ENCODE measurements around the gene ZBTB12. TPM values are rescaled to one million over a fixed set of nuclear protein-coding genes. Genes with fewer than 3 reads are reported as not detected.

The ZBTB12 gene
- total and polyA plus RNA-seq, 3 experiments from 2014 or later = 3.5 to 4.3 TPM; not detected in 1

DNA sequence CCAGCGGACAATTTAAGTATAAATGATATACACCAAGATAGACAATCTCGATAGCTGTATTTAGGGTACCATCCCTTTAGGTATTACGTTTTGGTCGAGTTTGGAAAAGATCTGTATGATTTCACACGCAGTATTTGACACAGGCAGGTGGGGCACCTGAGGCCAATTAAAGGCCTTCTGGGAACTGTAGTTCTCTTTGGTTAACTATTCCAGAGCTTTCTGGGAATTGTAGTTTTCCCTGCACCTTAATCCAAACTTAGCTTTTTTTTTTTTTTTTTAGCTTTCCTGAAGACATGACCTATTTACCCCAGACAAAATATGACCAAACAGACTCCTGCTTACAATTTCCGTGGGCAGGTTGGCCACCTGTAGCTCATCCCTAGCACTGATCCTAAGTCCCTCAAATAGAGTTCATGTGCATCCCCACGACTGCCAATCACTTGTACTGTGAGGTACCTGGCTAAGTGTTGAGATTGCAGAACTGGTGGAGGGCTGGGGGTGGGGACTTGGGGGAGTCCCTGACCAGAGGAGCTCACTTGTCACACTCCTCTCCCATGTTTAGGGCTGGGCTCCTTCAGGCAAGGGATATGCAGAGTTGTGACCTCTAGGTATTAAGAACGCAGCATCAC lies 3.4 kb downstream of the ZBTB12 start:
- H3K4me1 Mint-ChIP-seq = peaks cover 30 to 52% (median 44%) of the 10 kb centered on the region in 3 donors
- DNase-seq = peak in 2 of 5 donors; percentile 58 to 70
- H3K27me3 Mint-ChIP-seq = no peaks in the 10 kb centered on the region
- ChIA-PET POLR2A (interaction anchor here (0.6 to 1.9 kb wide), 9 partner anchors 11 to 1675 kb away, joined by 4 to 13 read pairs (median 6); partner anchors contain the start of gene NEU1), CTCF (interaction anchor here (0.7 to 2.4 kb wide), 7 partner anchors 10 to 312 kb away, joined by 3 to 11 read pairs (median 5); partner anchors contain the start of genes LST1 and SKIC2)
- H3K9me3 ChIP-seq (ENCODE audit: low read length) = no peaks in the 10 kb centered on the region
- H3K4me3 ChIP-seq (ENCODE audit: low read length) = peak overlapping the region; percentile 94
- H3K9me3 Mint-ChIP-seq = no peaks in the 10 kb centered on the region
- peaks cover 0 to 34% (median 4%) of the 10 kb centered on the region in 3 donors for H3K36me3 Mint-ChIP-seq
- H3K27ac ChIP-seq (ENCODE audit: low read depth, low read length) = peak overlapping the region; percentile 82
- H3K27ac Mint-ChIP-seq = peak overlapping the region; percentile 92 to 98 (median 95)
- no peaks in the 10 kb centered on the region for H3K27me3 ChIP-seq (ENCODE audit: insufficient read depth, low read length, poor library complexity, severe bottlenecking)
- peaks cover 41% of the 10 kb centered on the region for H3K4me1 ChIP-seq (ENCODE audit: insufficient read depth, low read length)
- H3K4me3 Mint-ChIP-seq = peak overlapping the region; percentile 91 to 99 (median 97)
- H3K36me3 ChIP-seq (ENCODE audit: insufficient read depth, low read length) = peaks cover 2% of the 10 kb centered on the region

DNA sequence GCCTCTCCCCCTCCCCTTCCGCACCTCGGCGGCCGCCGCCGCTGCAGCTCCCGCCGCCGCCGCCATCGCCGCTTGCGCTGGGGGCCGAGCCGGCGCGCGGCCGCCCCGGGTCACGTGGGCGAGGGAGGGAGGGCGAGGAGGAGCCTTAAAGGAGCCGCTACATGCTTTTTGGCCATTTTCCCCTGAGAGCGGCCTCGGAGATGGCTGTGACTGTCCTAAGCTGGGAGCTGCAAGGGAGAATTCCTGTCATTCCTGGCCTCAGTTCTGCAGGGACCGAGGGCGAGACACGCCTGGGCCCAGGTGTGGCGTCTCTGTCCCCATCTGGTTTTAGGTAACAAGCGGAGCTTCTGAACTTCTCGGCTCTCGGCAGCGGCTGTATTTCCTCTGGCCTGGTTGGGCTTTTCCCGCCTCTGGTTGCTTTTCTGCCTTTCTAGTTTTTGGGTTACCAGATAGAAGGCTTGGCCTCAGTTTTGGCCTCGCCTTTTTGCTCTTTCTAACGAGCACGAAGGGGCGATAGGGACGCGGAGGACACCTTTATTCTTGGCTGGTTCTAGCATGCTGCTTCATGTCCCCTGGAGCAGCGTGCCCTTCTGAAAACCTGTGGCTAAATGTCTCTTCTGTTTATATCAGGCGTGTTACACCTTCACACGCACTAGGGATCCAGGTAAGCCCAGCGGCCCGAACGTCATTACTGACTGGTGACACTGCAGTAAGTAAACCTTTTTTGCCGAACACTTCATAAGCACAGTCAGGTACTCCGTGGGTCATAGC lies 4.1 kb downstream of the ZBTB12 start, which contains the start of gene EHMT2:
EHMT2 (minus strand) TSS at position 87 of the 771 bp plus-strand sequence; CDS start at position 66, 21 bp downstream.
- Histone ChIP-seq H3K9me3 (ENCODE audit: low read length) (no peaks in the 10 kb centered on the region), H3K27ac (ENCODE audit: low read depth, low read length) (peak within 1 kb of the TSS; percentile 82), H3K4me1 (ENCODE audit: insufficient read depth, low read length) (peaks cover 39% of the 10 kb centered on the region), H3K27me3 (ENCODE audit: insufficient read depth, low read length, poor library complexity, severe bottlenecking) (no peaks in the 10 kb centered on the region), H3K36me3 (ENCODE audit: insufficient read depth, low read length) (peaks cover 8% of the 10 kb centered on the region), H3K4me3 (ENCODE audit: low read length) (peak within 1 kb of the TSS; percentile 94)
- POLR2A ChIA-PET = interaction anchor here (0.6 to 1.9 kb wide), 10 partner anchors 10 to 1676 kb away, joined by 3 to 13 read pairs (median 6); partner anchors contain the start of genes DDX39B and NEU1
- H3K36me3 Mint-ChIP-seq = peaks cover 0 to 41% (median 4%) of the 10 kb centered on the region in 3 donors
- CTCF ChIA-PET = interaction anchor here (0.8 to 2.4 kb wide), 7 partner anchors 9 to 311 kb away, joined by 3 to 11 read pairs (median 3); partner anchors contain the start of genes LST1, NEU1 and SKIC2
- H3K27me3 Mint-ChIP-seq = no peaks in the 10 kb centered on the region
- H3K4me3 Mint-ChIP-seq = peak within 1 kb of the TSS; percentile 91 to 99 (median 97)
- no peaks in the 10 kb centered on the region for H3K9me3 Mint-ChIP-seq
- peak within 1 kb of the TSS; percentile 92 to 98 (median 96) for H3K27ac Mint-ChIP-seq
- peak; percentile 79 to 89 (median 81) for DNase-seq
- H3K4me1 Mint-ChIP-seq = peaks cover 27 to 48% (median 39%) of the 10 kb centered on the region in 3 donors

DNA sequence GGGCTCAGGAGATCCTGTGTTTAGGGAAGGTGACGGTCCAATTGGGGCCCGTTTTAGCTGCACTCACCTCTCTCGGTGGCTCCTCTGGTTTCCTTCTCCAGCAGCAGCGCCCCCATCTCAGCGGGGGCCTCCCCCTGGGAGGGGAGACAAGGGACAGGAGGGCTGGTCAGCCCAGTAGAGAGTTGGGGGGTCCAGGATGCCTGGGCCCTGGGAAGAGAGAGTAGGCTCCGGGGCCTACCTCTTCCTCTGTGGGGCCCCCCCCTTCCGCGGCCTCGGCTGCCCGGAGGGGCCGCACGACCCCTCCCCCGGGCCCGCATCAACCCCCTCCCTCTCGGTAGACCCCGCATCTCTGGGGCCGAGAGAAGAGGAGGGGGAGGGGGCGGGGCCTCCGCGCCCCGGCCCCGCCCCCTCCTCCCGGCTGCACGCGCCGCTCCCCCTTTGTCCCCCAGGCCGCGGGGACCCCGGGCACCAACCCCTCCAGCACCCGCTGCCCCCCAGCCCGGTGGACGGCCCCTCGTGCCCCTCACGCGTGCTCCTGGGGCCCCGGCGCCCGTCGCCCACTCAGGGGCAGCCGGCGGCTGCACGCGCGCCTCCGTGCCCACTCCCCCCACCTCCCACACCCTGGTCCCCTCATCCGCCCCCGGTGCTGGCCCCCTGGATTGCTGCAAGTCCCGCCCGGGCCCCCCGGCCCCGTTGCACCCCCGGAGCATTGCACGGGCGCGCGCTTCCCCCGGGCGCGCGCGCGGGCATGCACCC lies 4.9 kb downstream of the ZBTB12 start:
- POLR2A ChIA-PET = interaction anchor here (1.2 to 1.9 kb wide), 4 partner anchors 9 to 356 kb away, joined by 3 to 9 read pairs (median 6); partner anchors contain the start of gene DDX39B
- CTCF ChIA-PET = interaction anchor here (1.3 to 2.4 kb wide), 6 partner anchors 8 to 311 kb away, joined by 3 to 11 read pairs (median 4); partner anchors contain the start of genes LST1 and NEU1

DNA sequence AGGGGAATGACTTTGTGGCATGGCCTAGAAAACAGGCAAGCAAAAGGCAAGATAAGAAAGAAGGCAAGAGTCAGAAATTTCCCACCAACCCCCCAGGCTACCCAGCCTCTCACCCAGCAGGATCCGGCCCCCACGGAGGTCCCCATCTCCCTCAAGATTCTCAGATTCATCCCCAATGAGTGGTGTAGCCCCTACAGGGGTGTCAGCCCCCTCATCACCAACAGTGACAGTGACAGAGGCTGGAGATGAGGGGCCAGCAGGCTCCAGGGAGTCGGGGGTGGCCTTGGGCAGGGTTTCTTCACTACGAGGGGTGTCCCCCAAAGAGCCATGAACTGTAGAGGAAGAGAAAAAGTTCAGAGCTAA lies 5.4 kb downstream of the ZBTB12 start:
- ChIA-PET POLR2A (no interaction called here), CTCF (interaction anchor here (1.3 to 2.4 kb wide), 2 partner anchors 34 to 310 kb away, joined by 3 to 5 read pairs; partner anchors contain the start of genes LST1 and NEU1)
- Mint-ChIP-seq H3K4me3 (peak overlapping the region; percentile 76 to 93 (median 84)), H3K27me3 (no peaks in the 10 kb centered on the region), H3K4me1 (peaks cover 22 to 42% (median 34%) of the 10 kb centered on the region in 3 donors), H3K36me3 (peaks cover 0 to 53% (median 4%) of the 10 kb centered on the region in 3 donors), H3K27ac (peak overlapping the region; percentile 70 to 98 (median 90)), H3K9me3 (no peaks in the 10 kb centered on the region)
- Histone ChIP-seq H3K9me3 (ENCODE audit: low read length) (no peaks in the 10 kb centered on the region), H3K27ac (ENCODE audit: low read depth, low read length) (peak overlapping the region; percentile 67), H3K4me1 (ENCODE audit: insufficient read depth, low read length) (peaks cover 34% of the 10 kb centered on the region), H3K4me3 (ENCODE audit: low read length) (peak overlapping the region; percentile 34), H3K27me3 (ENCODE audit: insufficient read depth, low read length, poor library complexity, severe bottlenecking) (no peaks in the 10 kb centered on the region), H3K36me3 (ENCODE audit: insufficient read depth, low read length) (peaks cover 12% of the 10 kb centered on the region)
- no peak for DNase-seq

More for the DNA sequence above, 4.9 kb downstream of the ZBTB12 start:
- Histone ChIP-seq H3K4me1 (ENCODE audit: insufficient read depth, low read length) (peaks cover 34% of the 10 kb centered on the region), H3K36me3 (ENCODE audit: insufficient read depth, low read length) (peaks cover 12% of the 10 kb centered on the region), H3K4me3 (ENCODE audit: low read length) (peak overlapping the region; percentile 94), H3K9me3 (ENCODE audit: low read length) (no peaks in the 10 kb centered on the region), H3K27me3 (ENCODE audit: insufficient read depth, low read length, poor library complexity, severe bottlenecking) (no peaks in the 10 kb centered on the region), H3K27ac (ENCODE audit: low read depth, low read length) (peak overlapping the region; percentile 67)
- H3K4me1 Mint-ChIP-seq = peaks cover 22 to 42% (median 34%) of the 10 kb centered on the region in 3 donors
- H3K27ac Mint-ChIP-seq = peak overlapping the region; percentile 79 to 98 (median 91)
- peak overlapping the region; percentile 83 to 98 (median 93) for H3K4me3 Mint-ChIP-seq
- no peaks in the 10 kb centered on the region for H3K27me3 Mint-ChIP-seq
- H3K9me3 Mint-ChIP-seq = no peaks in the 10 kb centered on the region
- H3K36me3 Mint-ChIP-seq = peaks cover 0 to 49% (median 4%) of the 10 kb centered on the region in 3 donors
- peak in 3 of 5 donors; percentile 18 to 48 (median 25) for DNase-seq

DNA sequence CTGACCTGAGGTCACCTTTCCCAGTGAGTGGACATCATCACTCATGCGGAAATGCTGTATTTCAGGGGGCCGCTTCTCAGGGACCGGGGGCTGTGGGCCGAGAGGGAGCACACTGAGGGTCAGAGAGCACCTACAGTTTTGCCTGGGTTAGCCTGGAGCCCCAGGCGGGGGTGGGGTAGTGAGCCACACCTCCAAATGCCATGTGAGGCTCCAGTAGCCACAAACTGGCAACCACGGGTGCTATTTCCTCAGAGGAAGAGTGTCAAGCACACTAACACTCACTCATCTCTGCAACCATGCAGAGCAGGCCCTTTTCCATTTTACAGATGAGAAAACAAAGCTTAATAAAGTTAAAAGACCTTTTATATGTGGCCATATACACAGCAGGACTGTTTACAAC lies 9.1 kb downstream of the ZBTB12 start:
- H3K4me3 Mint-ChIP-seq = peak overlapping the region in 1 of 7 donors; percentile 20
- Histone ChIP-seq H3K4me3 (ENCODE audit: low read length) (no peak overlapping the region), H3K36me3 (ENCODE audit: insufficient read depth, low read length) (peaks cover 30% of the 10 kb centered on the region), H3K9me3 (ENCODE audit: low read length) (no peaks in the 10 kb centered on the region), H3K27ac (ENCODE audit: low read depth, low read length) (no peak overlapping the region), H3K27me3 (ENCODE audit: insufficient read depth, low read length, poor library complexity, severe bottlenecking) (no peaks in the 10 kb centered on the region), H3K4me1 (ENCODE audit: insufficient read depth, low read length) (peaks cover 9% of the 10 kb centered on the region)
- POLR2A ChIA-PET = no interaction called here
- H3K4me1 Mint-ChIP-seq = peaks cover 10 to 13% (median 12%) of the 10 kb centered on the region in 3 donors
- H3K36me3 Mint-ChIP-seq = peaks cover 0 to 74% (median 9%) of the 10 kb centered on the region in 3 donors
- peak overlapping the region in 2 of 8 donors; percentile 36 to 39 for H3K27ac Mint-ChIP-seq
- no peak for DNase-seq
- CTCF ChIA-PET = interaction anchor here (2.2 kb wide), 1 partner anchor 30 kb away, joined by 7 read pairs; the partner anchor contains the start of gene NEU1
- no peaks in the 10 kb centered on the region for H3K9me3 Mint-ChIP-seq
- H3K27me3 Mint-ChIP-seq = no peaks in the 10 kb centered on the region

DNA sequence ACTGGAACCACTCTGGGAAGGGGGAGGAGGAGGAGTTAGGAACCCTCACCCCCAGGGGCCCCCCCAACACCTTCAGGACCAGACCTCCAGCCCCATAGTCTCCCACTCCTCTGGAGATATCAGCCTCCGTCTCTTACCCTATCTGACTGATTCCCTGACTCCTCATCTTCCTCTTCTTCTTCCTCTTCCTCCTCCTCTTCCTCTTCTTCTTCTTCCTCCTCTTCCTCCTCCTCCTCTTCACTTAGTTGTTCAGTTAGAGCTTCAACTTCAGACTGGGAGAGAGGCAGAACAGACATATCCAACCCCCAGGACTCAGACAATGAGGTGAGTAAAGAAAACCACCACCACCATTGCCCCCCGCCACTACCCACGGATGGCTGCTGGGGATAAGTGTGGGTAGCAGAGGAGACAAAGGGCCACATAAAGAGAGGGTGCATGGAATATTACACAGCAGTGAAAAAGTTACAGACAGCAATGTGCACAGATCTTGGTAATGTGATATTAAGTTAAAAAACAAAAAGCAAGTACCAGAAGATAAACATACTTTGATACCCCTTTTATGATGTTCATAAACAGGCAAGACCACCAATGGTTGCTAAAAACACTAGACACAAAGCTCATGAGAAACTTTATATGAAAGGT lies 12.4 kb downstream of the ZBTB12 start:
- Mint-ChIP-seq H3K27ac (peak overlapping the region in 1 of 8 donors; percentile 63), H3K9me3 (no peaks in the 10 kb centered on the region), H3K36me3 (peaks cover 4 to 86% (median 15%) of the 10 kb centered on the region in 3 donors), H3K4me3 (peak overlapping the region in 1 of 7 donors; percentile 71), H3K27me3 (no peaks in the 10 kb centered on the region), H3K4me1 (peaks cover 0 to 3% (median 0%) of the 10 kb centered on the region in 3 donors)
- DNase-seq = no peak
- POLR2A ChIA-PET = interaction anchor here (0.6 kb wide), 1 partner anchor 33 kb away, joined by 5 read pairs; no protein-coding TSS in a partner anchor
- Histone ChIP-seq H3K4me1 (ENCODE audit: insufficient read depth, low read length) (no peaks in the 10 kb centered on the region), H3K27me3 (ENCODE audit: insufficient read depth, low read length, poor library complexity, severe bottlenecking) (no peaks in the 10 kb centered on the region), H3K4me3 (ENCODE audit: low read length) (no peak overlapping the region), H3K27ac (ENCODE audit: low read depth, low read length) (no peak overlapping the region), H3K9me3 (ENCODE audit: low read length) (no peaks in the 10 kb centered on the region), H3K36me3 (ENCODE audit: insufficient read depth, low read length) (peaks cover 42% of the 10 kb centered on the region)
- CTCF ChIA-PET = interaction anchor here (0.8 to 3.1 kb wide), 10 partner anchors 9 to 208 kb away, joined by 3 to 11 read pairs (median 3); partner anchors contain the start of genes EHMT2, LY6G5C, NEU1 and SKIC2

Data from CD8-positive, alpha-beta memory T cell (primary cell).